Endometrium (tissue), 2 donors: ENCODE results near the gene PCAT7.
"Not testable (repeated sequence)": the region's sequence is repeated elsewhere in the genome, so short reads cannot be mapped to it uniquely, and the experiment has no call there.

Source experiments
- FAIRE-seq: peaks from 2 replicates; lab custom pipeline; 2012; peaks lifted over from hg19 to GRCh38; lab: Jason Lieb, UNC
- donor health status: control.
- donor health status: control.

Gene PCAT7

DNA sequence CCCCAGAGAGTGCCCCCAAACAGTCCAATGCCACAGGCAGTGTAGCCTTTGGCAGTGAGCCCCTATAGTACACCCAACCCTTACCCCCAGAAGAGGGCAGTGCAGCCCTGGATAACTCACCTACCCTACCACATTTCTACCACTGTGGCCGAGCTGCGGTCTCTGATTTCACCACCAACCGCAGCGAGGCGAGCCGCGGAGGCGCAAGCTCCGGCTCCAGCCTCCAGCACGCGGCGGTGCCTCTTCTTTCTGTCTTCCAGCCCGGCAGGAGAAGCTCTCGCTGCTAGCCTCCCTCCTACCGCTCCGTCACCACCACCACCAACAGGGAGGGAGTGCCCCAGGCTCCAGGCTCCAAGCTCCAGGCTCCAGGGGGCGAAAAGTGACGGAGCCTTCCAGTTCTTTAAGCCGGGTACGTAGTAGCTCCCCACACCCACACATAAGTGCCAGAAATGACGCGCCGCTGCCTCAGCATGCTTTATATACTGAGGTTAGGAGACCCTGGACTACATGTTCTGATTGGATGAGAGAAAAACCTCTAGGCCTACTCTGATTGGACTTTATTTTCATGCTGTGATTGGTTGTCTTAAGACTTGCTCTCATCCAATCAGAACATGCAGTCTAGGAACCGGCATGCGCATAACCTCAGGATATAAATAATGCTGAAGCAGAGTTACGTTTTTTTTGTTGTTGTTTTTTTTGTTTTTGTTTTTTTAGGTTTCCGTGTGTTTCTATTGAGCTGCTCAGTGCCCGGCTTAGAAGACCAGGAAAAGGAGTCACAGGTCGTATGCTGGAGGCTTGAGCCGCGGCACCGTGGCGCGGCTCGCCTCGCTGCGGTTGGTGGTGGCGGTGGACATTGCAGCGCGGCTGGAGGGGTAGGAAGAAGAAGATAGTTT lies at the start of gene PCAT7:
Gene PCAT7 (plus strand): TSS at position 645 of the 893 bp plus-strand sequence.
- no peak for FAIRE-seq

DNA sequence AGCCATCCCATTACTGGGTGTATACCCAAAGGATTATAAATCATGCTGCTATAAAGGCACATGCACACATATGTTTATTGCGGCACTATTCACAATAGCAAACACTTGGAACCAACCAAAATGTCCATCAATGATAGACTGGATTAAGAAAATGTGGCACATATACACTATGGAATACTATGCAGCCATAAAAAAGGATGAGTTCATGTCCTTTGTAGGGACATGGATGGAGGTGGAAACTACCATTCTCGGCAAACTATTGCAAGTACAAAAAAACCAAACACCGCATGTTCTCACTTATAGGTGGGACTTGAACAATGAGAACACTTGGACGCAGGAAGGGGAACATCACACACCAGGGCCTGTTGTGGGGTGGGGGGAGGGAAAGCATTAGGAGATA lies 48.5 kb upstream of the PCAT7 start:
- FAIRE-seq = not testable (repeated sequence)

DNA sequence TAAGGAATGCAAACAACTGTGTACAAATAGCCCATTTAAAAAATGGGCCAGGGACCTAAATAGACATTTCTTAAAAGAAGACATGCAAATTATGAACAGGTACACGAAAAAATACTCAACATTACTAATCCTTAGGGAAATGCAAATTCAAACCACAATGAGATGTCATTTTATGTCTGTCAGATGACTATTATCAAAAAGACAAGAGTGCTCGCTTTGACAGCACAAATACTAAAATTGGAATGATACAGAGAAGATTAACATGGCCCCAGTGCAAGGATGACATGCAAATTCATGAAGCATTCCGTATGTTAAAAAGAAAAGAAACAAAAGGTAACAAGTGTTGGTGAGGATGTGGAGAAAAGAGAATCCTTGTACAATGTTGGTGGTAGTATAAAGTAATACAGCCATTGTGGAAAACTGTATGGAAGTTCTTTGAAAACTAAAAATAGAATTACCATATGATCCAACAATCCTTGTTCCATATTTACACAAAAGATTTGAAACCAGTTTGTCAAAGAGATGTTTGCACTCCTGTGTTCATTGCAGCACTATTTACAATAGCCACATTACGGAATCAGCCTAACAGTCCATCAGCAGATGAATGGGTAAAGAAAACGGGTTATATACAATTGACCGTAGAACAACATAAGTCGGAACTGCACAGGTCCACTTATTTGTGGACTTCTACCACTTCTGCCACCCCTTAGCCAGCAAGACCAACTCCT lies 47.2 kb upstream of the PCAT7 start:
- FAIRE-seq = no peak

DNA sequence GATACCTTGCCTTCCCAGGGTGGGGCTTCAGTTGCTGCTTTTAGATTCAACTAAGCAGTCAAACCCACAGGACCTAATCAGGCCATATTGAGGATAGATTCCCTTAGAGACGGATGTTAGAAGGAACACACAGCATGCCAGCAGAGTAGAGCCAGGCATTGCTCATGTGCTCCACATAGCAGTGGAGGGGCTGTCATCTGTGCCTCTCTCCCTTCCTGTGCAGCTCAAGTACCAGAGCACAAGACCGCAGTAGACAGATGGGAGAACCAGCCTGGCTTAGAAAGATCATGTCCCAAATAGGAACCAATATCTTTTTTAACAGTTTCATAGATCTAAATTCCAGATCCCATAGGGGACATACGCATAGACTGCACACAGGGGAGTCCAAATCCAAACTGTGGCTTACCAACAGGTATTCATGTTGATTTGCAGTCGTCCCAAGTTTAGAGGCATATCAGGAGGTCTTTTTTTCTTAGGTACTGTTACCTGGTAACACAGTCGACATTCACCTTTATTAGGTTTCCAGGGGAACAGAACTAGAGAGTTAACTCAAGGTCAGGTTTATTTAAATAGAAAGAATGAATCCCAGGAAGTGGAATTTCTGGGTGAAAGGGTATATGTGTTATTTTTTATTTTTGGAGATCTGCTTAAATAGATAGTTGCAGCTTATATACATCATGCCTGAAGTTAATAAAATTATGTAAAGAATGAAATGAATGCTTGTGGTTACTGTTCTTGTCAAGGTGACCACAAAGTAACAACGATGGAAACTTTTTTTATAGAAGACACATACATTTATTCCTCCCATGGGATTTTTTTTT lies 43.5 kb upstream of the PCAT7 start:
- no peak for FAIRE-seq

DNA sequence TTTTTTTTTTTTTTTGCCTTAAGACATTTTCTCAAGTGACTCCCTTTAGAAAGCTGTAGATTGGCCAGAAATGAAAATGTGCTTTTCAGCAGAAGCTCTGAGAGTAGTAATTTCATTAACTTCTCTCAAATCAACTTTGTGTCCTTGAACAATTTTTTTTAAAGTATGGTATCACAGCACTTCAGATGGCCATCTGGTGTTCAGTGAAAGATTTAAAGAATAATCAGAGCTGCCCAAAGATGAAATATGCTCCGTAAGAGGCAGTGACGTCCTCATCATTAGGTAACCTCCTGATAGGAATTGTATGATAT lies 43.0 kb upstream of the PCAT7 start:
- FAIRE-seq = no peak

DNA sequence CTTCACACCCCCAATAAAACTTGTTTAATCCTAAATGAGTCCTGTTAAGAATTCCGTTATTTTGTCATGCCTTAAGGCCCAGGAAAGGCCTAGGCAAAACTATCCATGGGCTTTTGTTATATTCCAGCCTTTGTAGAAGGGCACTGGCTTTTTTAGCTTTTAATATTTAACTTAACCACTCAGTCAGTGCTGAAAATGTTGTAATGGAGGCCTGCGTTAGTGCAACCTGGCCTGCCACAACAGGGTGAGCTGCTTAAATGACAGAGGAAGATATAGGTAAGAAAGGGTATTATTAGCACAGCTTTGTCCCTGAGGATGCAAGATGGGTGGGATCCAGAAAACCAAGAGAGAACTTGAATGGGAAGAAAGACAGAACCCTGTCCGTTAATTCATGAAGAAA lies 40.2 kb upstream of the PCAT7 start:
- no peak for FAIRE-seq

DNA sequence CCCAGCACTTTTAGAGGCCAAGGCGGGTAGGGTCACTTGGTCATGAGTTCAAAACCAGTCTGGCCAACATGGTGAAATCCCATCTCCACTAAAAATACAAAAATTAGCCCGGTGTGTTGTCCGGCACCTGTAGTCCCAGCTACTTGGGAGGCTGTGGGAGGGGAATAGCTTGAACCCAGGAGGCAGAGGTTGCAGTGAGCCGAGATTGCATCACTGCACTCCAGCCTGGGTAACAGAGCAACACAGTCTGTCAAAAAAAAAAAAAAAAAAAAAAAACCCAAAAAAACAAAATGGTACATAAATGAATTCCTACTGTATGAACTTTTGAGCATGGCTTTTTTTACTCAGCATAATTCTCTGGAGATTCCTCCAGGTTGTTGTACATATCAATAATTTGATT lies 37.6 kb upstream of the PCAT7 start:
- no peak for FAIRE-seq

DNA sequence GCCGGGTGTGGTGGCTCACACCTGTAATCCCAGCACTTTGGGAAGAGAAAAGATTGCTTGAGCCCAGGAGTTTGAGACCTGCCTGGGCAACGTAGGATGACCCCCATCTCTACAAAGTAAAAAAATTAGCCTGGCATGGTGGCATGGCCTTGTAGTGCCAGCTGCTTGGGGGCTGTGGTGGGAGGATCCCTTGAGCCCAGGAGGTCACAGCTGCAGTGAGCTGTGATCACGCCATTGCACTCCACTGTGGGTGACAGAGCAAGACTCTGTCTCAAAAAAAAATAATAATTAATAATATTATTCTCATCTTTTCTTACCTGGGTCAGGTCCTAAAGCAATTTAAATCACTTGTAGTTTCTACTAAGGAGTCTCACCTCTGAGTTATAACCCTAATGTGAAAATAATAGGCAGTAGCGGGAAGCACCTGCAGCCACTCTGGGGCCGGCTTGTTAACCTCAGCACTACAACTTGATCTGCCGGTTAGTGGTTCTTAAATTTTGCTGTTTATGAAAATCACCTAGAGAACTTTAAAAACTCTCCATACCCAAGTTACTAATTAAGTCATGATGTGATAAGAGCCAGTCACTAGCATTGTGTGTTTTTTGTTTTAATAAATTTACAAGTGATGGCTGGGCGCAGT lies 29.4 kb upstream of the PCAT7 start:
- no peak for FAIRE-seq

DNA sequence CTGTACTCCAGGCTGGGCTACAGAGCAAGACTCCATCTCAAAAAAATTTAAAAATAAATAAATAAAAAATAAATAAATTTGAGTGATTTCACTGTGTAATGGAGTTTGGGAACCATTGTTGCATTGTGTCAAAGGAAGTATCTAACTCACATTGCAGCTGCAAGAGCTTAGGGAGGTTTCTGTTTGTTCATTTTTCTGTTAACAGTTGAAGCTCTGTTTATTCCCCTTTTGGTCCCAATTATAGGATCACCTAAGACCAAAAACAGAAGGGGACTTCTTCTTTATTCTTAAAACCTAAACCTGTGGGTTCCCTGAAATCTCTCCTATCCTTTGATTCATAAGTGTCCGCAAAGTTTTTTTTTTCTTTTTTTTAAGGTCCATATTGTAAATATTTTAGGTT lies 28.6 kb upstream of the PCAT7 start:
- no peak for FAIRE-seq

DNA sequence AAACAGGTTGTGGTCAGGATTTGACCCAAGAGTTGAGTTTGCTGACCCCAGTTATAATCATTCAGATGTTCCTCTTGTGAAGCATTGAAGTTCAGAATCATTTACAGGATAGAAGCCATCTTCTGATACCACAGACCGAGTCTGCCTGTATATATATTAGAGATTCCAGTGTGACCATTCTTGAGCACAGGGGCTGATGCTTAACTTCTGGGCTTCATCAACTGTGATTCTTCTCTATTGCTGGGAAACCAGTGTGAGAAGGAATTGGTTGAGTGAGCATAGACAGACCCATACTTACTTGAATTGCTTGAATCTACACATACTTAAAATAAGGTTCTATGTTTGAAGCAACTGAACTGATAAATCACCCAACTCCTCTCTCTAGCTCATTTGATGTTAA lies 27.9 kb upstream of the PCAT7 start:
- no peak for FAIRE-seq

DNA sequence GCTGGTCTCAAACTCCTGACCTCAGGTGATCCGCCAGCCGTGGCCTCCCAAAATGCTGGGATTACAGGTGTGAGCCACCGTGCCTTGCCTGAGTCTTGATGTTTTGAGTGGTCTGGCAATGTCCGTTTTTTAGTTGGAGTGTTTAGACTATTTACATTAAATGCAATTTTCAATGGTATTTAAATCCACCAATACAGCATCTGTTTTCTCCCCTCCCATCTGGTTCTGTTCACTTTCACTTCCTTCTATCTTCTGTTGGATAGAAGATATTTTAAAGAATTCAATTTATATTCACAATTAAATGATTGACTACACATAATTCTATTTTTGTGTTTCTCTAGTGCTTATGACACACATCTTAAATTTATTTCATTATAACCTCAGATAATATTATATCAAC lies 26.0 kb upstream of the PCAT7 start:
- FAIRE-seq = no peak

DNA sequence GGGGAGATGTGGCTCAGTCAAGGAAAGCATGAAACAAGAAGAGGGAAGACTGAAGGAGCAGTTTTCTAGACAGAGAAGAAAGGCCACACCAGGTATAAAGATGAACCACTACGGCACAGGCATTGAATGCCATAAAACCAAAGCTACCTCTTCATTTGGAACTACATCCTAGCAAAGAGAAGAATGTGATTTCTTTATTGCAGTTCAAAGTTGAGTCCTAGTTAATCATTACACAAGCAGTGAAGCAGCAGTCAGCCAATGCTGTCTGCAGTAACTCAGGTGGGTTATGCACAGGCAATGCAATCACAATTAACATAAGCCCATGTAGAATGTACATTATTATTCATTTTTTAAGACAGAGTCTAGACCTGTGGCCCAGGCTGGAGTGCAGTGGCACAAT lies 21.7 kb upstream of the PCAT7 start:
- no peak for FAIRE-seq

DNA sequence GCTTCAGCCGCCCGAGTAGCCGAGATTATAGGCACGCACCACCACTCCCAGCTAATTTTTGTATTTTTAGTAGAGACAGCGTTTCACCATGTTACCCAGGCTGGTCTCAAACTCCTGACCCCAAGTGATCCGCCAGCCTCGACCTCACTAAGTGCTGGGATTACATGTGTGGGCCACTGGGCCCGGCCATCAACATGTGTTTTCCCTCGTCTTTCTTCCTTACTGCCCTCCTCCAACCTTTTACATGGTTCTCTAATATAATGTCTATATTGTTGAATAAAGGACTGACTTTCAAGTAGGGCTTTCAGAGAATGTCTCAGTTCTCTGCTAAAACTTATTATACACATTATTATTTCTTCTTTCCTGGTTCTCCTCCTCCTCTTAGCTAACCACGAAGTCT lies 21.3 kb upstream of the PCAT7 start:
- FAIRE-seq = no peak

DNA sequence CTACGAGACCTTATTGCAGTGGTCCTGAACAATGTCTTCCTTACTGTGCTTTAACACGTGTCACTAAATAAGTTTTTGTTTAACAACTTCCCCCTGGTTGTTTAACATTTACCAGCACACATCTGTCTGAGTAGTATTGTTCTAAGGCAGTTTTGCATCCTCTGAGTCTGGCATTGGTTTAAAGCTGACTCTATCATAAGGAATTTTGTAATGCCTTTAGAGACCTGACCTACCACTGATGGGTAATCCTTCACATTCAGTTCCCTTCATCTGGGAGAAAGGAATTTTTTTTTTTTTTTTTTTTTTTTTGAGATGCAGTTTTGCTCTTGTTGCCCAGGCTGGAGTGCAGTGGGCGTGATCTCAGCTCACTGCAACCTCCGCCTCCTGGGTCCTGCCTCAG lies 20.0 kb upstream of the PCAT7 start:
- no peak for FAIRE-seq

DNA sequence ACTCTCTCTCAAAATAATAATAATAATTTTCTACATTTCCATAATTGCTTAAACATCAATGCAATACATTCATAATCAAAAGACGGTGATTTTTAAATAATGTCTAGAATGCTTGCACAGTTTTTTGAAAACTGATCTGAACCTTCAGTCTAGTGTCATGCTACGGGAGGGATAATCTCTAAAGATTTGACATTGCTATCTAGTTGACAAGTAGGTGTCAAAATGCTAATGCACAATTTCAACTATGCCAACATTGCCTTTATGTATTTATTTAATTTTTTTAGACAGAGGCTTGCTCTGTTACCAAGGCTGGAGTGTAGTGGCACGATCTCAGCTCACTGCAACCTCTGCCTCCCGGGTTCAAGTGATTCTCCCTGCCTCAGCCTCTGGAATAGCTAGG lies 16.0 kb upstream of the PCAT7 start:
- FAIRE-seq = no peak

DNA sequence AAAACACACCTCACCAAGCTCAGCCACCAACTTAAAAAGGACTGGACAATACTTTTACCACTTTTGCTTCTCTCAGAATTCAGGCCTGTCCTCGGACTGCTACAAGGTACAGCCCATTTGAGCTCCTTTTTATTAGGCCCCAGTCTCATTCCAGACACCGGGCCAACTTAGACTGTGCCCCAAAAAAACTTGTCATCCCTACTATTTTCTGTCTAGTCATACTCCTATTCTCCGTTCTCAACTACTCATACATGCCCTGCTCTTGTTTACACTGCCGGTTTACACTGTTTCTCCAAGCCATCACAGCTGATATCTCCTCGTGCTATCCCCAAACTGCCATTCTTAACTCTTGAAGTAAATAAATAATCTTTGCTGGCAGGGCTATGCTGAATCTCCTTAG lies 10.5 kb upstream of the PCAT7 start:
- not testable (repeated sequence) for FAIRE-seq

DNA sequence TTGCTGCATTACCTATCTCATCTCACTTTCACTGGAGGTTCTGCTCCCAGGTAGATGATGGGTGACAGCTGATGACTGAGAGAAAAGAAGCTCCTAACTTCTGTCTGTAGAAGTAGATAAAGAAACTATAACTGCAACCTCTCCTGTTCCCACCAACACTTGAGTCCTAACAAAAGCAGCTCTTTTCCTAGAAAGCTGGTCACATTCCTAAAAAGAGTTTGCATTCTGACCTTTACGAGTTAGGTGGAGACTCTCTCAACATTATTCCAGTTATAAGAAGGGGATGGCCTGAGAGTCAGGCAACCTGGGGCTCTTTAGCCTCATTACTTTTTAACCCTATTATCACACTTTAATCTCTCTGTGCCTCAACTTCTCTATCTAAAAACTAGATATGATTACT lies 8.9 kb upstream of the PCAT7 start:
- FAIRE-seq = no peak

DNA sequence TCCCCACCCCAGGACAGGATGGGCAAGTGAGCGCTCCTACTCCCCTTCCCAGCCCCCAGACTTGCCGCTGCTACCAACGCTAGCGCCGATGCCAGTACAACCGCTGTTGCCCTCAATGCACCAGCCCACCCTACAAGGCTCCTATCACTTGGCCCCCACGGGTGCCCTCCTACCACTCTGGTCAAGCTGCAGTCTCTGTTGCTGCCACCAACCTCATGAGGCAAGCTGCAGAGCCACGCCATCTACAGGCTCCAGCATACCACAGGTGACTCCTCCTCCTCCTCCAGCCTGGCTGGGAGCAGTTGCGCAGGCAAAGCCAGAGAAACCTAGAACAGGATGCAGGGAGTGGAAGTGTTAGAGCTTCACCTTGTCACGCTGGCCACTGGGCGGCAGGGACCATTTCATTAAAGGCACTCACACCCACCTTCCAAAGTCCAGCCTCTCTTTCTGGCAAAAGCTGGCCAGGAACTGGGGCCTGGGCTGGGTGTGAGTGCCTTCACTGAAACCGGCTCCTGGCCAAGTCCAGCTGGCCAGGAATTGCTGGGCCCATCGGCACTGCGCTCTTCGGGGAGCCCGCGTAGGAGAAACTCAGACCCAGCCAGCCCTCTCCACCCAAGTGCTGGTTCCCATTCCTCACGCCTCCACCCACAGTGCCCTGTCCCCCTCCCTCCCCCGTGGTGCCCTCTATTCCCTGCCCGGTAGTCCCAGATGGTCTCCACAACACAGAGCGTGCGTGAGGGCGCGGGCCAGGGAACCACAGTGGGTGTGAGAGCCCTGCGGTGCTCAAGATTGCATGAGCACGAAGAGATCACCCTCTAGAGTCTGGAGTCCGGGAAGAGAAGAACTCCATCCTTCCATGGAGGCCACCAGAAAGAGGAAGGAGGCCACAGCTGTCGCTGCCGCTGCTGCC lies 1.6 kb upstream of the PCAT7 start:
- no peak for FAIRE-seq

DNA sequence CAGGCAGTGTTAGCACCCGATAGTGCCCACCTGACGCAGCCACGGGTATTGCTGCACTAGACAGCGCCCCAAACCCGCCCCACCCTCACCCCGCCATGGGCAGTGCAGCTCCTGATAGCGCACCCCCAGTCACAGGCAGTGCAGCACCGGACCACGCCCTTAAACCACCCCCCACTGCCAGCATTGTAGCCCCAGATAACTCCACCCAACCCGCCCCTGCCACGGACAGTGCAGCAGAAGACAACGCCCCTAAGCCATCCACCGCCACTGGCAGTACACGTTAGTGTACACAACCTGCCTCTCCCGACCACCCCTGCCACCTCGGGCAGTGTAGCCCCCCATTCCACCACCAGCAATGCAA lies 825 bp upstream of the PCAT7 start:
- no peak for FAIRE-seq

DNA sequence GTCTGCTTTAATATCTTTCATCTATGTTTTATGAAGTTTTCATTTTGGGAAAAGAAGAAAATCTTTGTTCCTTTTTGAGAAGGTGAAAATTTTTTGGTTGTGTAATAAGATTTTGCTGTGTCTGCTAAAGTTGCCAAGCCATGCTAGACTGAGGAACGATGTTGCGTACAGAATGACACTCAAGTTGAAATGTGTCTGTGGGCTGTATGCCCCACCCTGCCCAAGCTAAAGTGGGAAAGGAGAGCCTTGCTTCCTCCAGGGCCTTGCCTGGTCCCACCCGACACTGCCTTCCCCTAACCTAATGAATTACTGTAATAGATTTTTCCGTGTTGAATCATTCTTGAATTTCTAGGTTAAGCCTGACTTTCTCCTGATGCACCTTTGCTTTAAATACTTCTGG lies 2.5 kb downstream of the PCAT7 start:
- no peak for FAIRE-seq

DNA sequence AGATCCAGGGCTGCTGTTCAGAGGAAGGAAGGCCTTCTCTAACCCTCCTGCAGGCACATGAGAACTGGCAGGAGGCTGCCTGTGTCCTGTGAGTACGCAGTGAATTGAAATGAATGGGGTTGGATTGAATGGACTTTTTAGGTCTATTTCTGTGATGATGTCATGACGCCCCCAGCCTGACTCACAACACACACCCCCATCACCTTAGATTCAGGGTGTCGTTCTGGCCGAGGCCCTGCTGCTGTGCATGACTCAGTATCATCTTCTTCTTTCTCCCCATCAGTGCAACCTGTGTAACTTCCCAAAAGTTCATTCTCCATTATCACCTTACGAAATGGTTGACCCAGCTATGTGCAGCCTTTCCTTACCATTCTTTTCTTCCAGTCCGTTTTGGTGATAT lies 5.4 kb downstream of the PCAT7 start:
- no peak for FAIRE-seq

DNA sequence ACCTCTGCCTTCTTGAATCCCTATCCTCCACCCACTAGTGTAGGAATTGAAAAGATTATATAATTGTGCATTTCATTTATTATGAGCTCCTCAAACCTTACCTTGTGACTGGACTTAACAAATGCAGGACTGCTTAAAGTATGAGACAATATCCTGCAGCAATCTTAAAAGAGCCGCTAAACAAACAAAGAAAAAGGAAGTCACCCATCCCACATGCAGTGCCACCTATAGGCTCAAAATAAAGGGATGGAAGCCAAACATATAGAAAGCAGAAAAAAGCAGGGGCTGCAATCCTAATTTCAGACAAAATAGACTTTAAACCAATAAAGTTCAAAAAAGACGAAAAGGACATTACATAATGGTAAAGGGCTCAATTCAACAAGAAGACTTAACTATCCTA lies 8.7 kb downstream of the PCAT7 start:
- no peak for FAIRE-seq
